HG03108 (cell line): ENCODE measurements around the gene CHD2.

Experiments
- ATAC-seq: cut with Tn5 transposase; IDR thresholded peaks from one replicate; pipeline ENCODE4 v1.9.1; 2021; ENCODE audit warnings: moderate library complexity; ENCODE audit not compliant: unreplicated experiment

The CHD2 gene

GRCh38 chr15:92885224-92886041, 14.7 kb upstream of the CHD2 start:
- no peak for ATAC-seq

- no peak for ATAC-seq
These were observed 14.0 kb upstream of the CHD2 start for GRCh38 chr15:92886042-92886537.

GRCh38 chr15:92886815-92887214, 13.3 kb upstream of the CHD2 start:
- ATAC-seq: no peak

DNA sequence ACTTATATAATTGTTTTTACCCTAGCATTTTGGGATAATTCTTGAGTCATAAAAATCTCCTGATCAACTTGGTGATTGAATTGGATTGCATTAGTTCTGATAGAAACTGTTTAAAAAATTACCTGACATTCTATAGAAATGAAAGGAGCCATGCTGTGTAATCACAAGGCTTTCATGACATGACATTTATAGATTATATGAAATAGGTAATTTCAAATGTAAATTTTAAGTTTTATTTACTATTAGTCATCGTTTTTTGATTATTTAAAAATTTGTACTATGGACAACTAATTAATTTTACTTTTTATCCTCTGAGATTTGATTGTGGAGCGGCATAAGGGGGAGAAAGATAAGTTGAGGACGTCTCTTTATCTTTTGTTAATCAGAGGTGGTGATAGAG, 12.3 kb upstream of the CHD2 start:
- no peak for ATAC-seq

DNA sequence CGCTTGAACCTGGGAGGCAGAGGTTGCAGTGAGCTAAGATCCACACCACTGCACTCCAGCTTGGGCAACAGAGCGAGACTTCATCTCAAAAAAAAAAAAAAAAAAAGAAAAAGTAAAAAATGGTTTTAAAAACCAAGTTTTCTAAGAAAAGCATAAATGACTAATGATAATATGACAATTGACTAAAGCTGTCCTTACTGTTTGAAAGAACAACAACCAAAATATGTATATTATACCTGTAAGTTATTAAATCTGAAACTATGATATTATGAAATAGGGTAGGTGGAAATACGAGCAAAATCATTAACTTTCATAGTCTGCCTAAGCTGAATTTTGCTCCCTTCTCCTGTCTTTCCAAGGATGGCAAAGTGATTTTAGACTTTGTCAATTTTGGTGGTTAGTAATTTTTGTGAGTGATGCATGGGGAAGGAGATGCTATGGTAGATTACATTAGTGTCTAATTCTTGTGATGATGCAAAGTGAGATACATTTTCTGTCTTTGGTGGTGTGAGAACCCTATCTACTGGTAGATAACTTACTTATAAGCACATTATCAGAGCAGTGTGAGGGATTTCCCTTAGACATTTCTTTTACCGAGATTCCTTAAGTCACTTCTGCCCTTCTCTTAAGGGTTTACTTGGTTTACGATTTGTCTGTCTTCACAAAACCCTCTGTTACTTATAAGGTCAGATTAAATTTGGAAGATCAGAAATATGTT, 10.6 kb upstream of the CHD2 start:
- no peak for ATAC-seq

DNA sequence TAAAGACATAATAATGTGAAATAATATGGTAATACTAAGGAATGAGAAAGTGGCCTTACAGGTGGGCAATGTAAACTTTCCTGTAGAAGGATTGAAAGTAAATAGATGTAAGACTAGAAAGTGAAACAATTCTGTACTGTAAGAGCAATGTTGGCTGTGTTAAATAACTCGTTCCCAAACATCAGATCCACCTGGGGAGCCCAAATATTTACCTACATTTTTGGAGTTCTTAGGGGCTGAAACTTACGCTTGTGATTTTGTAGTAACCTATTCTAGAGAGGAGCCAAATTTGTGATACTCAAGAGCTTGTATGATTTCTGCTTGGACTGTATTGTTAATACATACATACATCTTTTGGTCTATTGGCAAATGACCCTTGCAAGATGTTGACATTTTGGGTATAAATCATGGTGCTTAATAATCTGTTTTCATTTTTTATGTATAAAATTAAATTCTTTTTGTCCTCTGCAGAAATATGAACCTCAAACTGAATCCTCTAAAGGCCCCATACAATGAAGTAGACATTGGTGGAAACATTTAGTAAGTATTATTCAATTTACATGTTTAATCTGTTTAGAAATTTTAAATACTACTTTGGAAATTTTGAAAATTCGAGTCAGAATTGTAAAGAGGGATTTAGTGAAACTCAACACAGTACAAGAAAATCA, 8.5 kb upstream of the CHD2 start:
- no peak for ATAC-seq

DNA sequence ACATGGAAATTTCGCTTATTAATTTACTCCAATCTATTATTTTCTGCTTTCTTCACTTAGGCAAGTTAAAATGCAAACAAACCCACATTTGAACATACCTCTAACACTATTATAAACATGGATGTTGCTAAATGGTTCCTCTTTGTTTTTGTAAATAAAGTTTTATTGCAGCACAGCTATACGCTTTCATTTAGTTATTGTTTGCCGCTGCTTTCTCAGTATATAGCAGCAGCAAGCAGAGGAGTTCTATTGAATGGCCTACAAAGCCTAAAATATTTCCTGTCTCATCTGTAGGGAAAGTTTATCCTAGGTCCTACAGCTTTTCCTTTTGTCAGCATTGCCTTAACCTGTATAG, 7.9 kb upstream of the CHD2 start:
- ATAC-seq: no peak

GRCh38 chr15:92893200-92893599, 6.9 kb upstream of the CHD2 start:
- ATAC-seq: no peak

DNA sequence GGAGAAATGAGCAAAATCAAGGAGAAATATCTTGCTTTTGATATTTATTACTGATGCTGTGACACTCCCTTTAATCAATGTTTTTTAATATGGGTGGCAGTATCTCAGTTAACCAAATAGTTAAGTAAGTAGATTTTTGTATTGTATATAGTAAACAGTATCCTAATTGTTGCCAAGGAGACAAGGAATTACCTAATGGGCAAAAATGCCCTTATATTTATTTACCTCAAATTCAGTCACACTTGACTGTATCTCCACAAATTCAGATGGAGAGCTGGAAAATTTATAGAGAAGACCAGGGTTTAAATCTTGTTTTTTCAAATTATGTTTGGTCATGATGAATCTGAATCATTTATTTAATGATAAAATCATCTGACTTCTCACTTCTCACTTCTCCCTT, 3.6 kb upstream of the CHD2 start:
- no peak for ATAC-seq

GRCh38 chr15:92897620-92898019, 2.5 kb upstream of the CHD2 start:
- ATAC-seq: no peak

DNA sequence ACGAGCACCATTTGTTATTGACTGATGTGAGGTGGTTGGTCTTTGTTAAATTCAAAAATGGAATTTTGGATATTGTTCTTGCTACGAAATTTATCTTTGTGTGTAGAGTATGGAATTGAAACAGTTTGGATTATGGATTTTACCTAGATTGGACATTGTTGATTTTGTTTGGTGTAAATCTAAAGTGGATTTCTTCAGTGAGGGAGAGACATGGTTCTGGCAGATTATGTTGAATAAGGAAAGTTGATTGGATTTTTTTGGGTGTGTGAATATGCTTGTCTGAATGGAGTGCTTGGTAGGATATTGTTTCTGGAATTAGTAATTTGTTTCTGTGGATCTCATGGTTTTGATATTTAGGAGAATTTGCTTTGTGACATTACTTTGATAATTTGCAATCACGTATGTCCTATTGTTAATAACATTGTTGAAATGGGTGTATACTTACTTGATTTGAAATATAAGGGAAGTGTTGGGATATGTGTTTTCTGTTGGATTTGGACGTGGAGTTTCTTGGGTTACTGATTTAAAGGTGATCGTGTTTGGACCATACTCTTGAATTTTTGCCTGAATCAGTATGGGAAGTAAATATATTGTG, 1.0 kb upstream of the CHD2 start:
- no peak for ATAC-seq

GRCh38 chr15:92899601-92899947, 550 bp upstream of the CHD2 start:
- ATAC-seq: no peak

GRCh38 chr15:92900731-92901071, 577 bp downstream of the CHD2 start:
- ATAC-seq: no peak

DNA sequence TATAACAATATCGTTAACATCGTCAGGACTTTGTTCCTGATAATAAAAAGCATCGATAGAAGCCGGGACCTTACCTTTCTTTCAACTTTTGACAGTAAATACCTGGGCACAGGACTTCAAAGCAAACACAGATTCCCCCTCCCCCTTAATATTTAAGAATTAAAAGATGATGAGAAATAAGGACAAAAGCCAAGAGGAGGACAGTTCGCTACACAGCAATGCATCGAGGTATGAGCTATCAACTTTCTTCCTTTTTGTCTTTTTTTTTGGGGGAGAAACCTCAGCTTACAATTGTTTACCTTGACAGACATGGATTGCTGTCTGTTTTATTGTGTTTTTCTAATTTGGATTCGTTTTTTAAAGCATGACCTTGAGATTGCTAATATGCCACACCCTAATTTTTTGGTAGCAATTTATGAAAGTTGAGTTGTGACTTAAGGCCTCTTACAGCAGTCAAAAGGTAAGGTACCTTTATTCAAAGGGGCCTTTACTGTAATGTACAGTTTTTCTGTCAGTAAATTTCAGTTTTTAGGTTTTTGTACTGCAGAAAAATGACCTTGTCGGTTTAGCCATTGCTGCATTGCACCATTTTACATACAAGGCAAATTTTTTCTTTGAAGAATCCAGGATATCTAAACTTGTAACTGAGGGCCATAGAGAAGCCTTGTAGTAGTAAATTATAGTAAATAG, 1.1 kb downstream of the CHD2 start:
- no peak for ATAC-seq

DNA sequence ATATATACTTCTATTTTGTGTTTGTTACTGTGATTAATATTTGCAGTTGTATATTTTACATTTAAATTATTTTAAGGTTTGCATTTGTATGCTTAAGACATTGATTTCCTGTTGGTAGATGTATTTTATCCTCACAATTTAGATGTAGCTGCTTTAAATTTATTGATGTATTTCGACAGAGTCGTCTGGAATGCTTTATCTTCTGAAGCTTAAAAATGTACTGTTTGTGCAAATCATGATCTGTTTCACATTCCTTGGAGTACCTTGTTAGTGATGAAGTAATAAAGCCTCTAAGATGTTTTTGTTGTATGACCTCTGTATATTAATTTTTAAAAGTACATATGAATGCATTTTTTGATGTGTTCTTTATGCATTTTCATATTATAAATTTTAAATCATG, 1.9 kb downstream of the CHD2 start:
- no peak for ATAC-seq

DNA sequence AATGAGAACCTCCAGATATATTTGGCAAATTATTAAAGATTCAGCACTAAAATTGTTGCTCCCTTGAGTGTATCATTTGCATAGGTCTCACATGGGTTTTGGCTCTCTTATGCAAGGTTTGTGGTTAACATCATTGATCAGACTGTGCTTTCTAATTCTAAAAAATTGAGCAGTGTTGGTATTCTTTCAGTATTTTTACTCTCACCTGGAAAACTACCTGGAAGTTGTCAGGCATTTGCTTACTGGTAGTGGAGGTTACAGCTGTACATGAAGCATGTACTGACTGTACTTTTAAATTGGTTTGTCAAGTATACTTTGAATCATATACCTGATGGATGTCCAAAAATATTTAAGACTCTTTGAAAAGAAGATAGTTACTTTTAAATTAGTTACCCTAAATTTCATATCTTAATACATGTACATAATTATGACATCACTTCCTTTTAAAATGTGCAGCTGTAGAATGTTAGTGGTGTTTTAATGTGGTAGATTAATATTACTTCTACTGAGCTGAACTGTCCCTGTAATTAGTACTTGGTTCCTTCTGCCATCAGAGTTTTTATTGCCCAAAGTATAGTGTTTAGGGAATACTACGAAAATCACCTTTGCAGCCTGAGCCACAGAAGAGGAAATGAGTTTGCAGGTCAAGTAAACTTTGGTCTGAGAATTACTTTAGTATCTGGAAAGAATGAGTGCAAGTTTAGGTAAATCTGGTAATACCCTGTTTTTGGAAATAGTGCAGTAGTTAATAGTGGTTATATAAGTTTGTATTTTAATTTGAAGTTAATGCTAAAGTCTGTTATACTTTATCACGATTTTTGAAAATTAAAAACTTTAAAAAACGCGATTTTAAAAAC, 2.8 kb downstream of the CHD2 start:
- no peak for ATAC-seq

GRCh38 chr15:92903631-92903965, 3.5 kb downstream of the CHD2 start:
- no peak for ATAC-seq

DNA sequence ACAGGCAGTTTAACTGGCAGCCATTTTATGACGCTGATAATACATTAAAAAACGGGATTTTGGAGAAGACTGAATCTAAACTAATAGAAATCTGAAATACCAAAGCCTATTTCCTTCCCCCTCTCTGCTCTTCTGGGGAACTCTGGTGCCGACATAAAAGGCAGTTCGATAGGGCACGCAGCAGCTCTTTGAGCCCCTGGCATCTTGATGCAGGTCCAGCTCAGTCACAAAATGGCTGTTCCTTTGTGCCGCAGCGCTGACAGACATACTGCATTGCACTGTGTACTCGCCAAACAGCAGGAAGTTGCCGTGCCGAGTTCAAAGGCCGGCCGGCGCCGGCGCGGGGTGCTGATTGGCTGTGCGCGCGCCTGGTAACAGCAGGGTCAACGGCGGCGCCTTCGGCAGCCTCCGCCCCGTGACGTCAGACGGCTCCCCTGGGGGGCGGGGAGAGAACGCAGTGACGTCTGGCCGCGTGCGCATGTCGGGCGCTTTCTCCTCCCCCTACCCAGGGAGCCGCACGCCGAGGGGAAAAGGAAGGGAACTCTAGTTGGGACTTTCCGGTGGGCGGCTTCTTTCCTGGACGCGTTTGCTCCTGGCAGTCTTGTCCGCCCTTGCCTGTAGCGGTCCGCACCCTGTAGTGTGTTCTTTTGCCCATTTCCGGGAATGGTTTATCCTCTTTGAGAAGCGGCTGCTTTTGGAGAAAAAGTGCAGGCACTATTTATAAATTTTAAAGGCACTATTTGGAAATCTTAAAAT, 4.0 kb downstream of the CHD2 start:
- peak; percentile 71 for ATAC-seq

GRCh38 chr15:92904722-92905571, 4.8 kb downstream of the CHD2 start:
- ATAC-seq: no peak
